Activated T-helper 1 cell treated with anti-CD3 and anti-CD28 coated beads, Interleukin-12 subunit alpha, Interleukin-12 subunit beta, Interleukin-2, Interleukin-4 antibody, amounts not matched to agents 30 ng/mL and 10 ng/mL and 1 ng/mL, durations not matched to agents 14 hours and 24 hours and 36 hours (primary cell): ENCODE measurements around the gene IQSEC1. TPM values are rescaled to one million over a fixed set of nuclear protein-coding genes. Genes with fewer than 3 reads are reported as not detected.

ENCODE experiments used
- DNase-seq: peaks from one replicate; pipeline ENCODE4 v3.0.0; 2021; ENCODE audit warnings: low spot score
- H3K27ac Mint-ChIP-seq: one replicate; pipeline ENCODE4 v1.8.0; 2021; ENCODE audit warnings: mild to moderate bottlenecking, mixed read lengths
- H3K27me3 Mint-ChIP-seq: one replicate; pipeline ENCODE4 v1.8.0; 2022; ENCODE audit warnings: mild to moderate bottlenecking, moderate library complexity, mixed read lengths; ENCODE audit not compliant: insufficient read depth
- H3K36me3 Mint-ChIP-seq: one replicate; pipeline ENCODE4 v1.8.0; 2021; ENCODE audit warnings: low read depth, mixed read lengths
- H3K4me1 Mint-ChIP-seq: one replicate; pipeline ENCODE4 v1.8.0; 2021; ENCODE audit warnings: low read depth, mixed read lengths
- H3K4me3 Mint-ChIP-seq: one replicate; pipeline ENCODE4 v1.8.0; 2021; ENCODE audit warnings: mild to moderate bottlenecking, moderate library complexity, mixed read lengths
- H3K9me3 Mint-ChIP-seq: one replicate; pipeline ENCODE4 v1.8.0; 2021; ENCODE audit warnings: mixed read lengths
- intact Hi-C: fragments of 100-400 bp; cut with micrococcal nuclease; formaldehyde crosslinking; loops from one replicate; pipeline ENCODE4 v1.15.1; 2024
- total RNA-seq: library from RNA; stranded (reverse); gene quantifications from 2 replicates; pipeline ENCODE4 v1.2.3, GENCODE V29; 2022

Gene IQSEC1
- total RNA-seq, 1 donor from 2014 or later = 31.4 TPM

DNA sequence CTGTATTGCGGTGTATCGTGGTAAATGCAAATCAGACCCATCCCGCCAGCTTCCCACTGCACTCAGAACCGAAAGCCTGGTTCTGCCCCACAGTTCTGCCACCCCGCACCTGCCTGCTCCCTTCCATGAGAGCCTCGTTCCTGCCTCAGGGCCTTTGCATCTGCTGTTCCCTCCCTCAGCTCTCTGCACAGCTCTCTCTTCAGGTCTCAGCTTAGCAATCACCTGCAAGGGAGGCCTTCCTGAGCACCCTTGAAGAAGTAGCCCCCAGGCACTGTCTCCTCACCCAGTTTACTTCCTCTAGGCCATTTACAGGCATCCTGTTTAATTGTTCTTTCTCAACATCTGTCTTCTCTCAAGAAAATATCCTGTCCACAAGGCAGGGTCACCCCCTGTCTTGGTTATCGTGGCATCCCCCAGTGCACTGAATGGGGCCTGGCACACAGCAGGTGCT lies 13.3 kb upstream of the IQSEC1 start:
- H3K9me3 Mint-ChIP-seq = no peaks in the 10 kb centered on the region
- H3K27me3 Mint-ChIP-seq = peaks cover 7% of the 10 kb centered on the region
- peaks cover 3% of the 10 kb centered on the region for H3K4me1 Mint-ChIP-seq
- no peak overlapping the region for H3K4me3 Mint-ChIP-seq
- H3K27ac Mint-ChIP-seq = no peak overlapping the region
- intact Hi-C loops = no loop called here
- no peaks in the 10 kb centered on the region for H3K36me3 Mint-ChIP-seq
- no peak for DNase-seq

GRCh38 chr3:13085846-13086179 lies 12.6 kb upstream of the IQSEC1 start:
- Mint-ChIP-seq H3K9me3 (no peaks in the 10 kb centered on the region), H3K4me1 (peaks cover 3% of the 10 kb centered on the region), H3K27ac (no peak overlapping the region), H3K4me3 (no peak overlapping the region), H3K27me3 (peaks cover 6% of the 10 kb centered on the region), H3K36me3 (no peaks in the 10 kb centered on the region)
- no peak for DNase-seq
- intact Hi-C loops = no loop called here

GRCh38 chr3:13085081-13085845 lies 12.0 kb upstream of the IQSEC1 start:
- Mint-ChIP-seq H3K36me3 (no peaks in the 10 kb centered on the region), H3K27me3 (peaks cover 7% of the 10 kb centered on the region), H3K27ac (no peak overlapping the region), H3K4me1 (peaks cover 3% of the 10 kb centered on the region), H3K4me3 (no peak overlapping the region), H3K9me3 (no peaks in the 10 kb centered on the region)
- no peak for DNase-seq
- intact Hi-C loops = no loop called here

DNA sequence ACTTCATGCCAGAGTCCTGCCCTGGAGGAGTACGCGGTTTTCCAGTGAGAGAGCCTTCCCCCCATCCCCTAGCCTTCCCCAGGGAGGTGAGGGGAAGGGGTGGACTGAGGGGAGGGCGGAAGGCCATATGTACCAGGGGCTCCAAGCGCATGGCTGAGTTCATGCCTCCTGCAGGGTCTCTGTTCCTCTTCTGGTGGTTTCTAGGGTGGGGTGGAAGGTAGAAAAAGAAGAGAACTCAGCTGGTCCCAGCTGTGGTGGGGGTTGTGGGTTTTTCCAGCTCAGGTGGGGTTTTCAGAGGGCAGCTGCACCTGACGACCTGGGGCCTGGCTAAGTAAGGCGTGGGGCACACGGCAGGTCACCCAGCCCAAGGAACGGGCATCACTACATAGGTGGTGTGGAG lies 10.7 kb upstream of the IQSEC1 start:
- peaks cover 11% of the 10 kb centered on the region for H3K27me3 Mint-ChIP-seq
- intact Hi-C loops = no loop called here
- no peaks in the 10 kb centered on the region for H3K9me3 Mint-ChIP-seq
- H3K4me1 Mint-ChIP-seq = peaks cover 3% of the 10 kb centered on the region
- H3K27ac Mint-ChIP-seq = no peak overlapping the region
- no peak for DNase-seq
- no peak overlapping the region for H3K4me3 Mint-ChIP-seq
- H3K36me3 Mint-ChIP-seq = no peaks in the 10 kb centered on the region

DNA sequence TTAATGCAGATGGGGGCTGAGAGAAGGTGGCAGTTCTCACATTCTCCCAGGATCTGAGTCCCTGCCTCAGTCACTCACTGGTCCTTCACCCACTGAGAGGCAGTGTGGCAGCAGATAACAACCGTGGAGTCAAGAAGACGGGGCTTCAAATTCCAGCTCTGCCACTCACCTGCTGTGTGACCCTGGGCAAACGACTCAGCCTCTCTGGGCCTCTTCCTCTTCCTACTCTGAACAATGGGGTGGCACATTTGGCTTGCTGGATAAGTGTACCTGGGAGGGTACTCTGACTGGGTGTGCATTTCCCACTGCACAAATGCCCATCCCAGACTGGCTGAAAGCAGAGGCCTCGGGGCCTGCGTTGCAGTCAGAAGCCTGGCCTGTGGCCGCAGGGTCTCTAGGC lies 10.0 kb upstream of the IQSEC1 start:
- peaks cover 3% of the 10 kb centered on the region for H3K4me1 Mint-ChIP-seq
- H3K27me3 Mint-ChIP-seq = peaks cover 11% of the 10 kb centered on the region
- DNase-seq = no peak
- H3K27ac Mint-ChIP-seq = no peak overlapping the region
- no peaks in the 10 kb centered on the region for H3K9me3 Mint-ChIP-seq
- no peak overlapping the region for H3K4me3 Mint-ChIP-seq
- no peaks in the 10 kb centered on the region for H3K36me3 Mint-ChIP-seq
- intact Hi-C loops = no loop called here

DNA sequence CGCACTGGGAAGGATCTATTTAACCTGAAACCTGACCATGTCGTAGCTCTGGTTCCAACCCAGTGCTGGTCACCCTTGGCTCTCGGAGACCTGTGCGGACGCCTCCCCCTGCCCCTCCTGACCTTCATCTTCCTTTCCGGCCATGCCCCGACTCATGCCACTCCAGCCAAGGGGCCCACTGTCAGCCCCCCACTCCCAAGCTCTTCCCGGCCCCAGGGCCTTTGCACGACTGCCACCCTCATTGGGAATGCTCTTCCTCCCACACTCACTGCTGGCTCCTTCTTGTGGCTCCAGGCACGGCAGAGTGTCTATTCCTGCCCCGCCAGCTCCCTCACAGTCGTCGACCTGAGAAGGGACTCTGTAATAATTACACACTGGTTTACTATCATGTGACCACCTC lies 9.4 kb upstream of the IQSEC1 start:
- Mint-ChIP-seq H3K27ac (no peak overlapping the region), H3K4me1 (no peaks in the 10 kb centered on the region), H3K36me3 (no peaks in the 10 kb centered on the region), H3K4me3 (no peak overlapping the region), H3K9me3 (no peaks in the 10 kb centered on the region), H3K27me3 (peaks cover 11% of the 10 kb centered on the region)
- intact Hi-C loops = no loop called here
- DNase-seq = no peak

DNA sequence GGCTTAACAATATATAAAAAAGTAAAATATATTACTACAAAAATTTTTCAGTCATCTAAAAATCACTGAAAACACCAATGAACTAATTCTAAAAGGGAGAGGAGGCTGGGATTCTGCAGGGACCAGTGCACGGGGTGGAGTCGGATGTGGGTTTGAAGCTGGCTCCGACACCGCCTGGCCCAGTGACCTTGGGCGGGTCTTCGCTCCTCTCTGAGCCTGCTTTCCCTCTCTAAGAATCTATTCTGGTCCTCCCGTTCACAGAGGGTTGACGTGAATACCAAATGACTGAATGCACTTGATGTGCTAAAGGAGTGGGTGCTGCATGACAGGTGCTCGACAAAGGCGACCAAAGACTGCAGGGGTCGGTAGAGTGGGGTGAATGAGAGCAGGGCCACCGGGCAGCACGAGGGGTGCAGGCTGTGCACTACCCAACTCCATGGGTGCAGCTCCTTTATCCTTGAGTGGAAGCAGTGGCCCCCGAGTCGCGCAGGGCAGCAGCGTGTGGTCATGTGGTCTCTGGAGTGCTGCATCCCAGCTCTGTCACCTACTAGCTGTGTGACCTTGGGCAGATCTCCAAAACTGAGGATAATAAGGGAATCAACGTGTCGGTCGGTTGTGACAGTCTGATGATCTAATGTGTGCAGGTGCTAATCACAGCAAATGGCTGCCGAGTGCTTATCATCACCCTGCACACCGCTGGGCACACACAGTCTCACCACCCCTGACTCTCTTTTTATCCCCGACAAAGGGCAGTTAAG lies 8.6 kb upstream of the IQSEC1 start:
- H3K4me1 Mint-ChIP-seq = no peaks in the 10 kb centered on the region
- H3K27me3 Mint-ChIP-seq = peaks cover 17% of the 10 kb centered on the region
- H3K9me3 Mint-ChIP-seq = no peaks in the 10 kb centered on the region
- H3K27ac Mint-ChIP-seq = no peak overlapping the region
- DNase-seq = no peak
- intact Hi-C loops = no loop called here
- no peaks in the 10 kb centered on the region for H3K36me3 Mint-ChIP-seq
- no peak overlapping the region for H3K4me3 Mint-ChIP-seq

DNA sequence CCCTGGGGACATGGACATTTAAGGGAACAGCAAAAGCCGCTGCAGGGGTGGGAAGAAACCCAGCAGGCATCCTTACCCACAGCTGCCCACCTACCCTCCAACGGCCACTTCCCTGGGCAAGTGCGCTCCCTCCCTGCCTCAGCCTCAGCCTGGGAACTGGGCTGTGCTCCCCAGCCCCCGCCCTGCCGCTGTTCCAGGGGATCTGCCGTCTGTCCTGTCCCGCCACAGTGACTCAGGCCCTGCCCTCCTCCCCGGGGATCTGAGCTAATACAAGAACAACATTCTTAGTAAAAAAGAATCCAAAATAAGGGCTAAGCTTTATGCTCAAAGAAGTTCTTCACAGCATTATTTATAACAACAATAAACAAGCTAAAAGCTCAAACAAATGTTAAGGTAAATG lies 7.4 kb upstream of the IQSEC1 start:
- Mint-ChIP-seq H3K36me3 (no peaks in the 10 kb centered on the region), H3K4me3 (no peak overlapping the region), H3K27ac (no peak overlapping the region), H3K27me3 (peaks cover 23% of the 10 kb centered on the region), H3K4me1 (no peaks in the 10 kb centered on the region), H3K9me3 (no peaks in the 10 kb centered on the region)
- intact Hi-C loops = no loop called here
- DNase-seq = no peak

- no peak overlapping the region for H3K27ac Mint-ChIP-seq
- intact Hi-C loops = no loop called here
Measured at GRCh38 chr3:13080026-13080425, 6.8 kb upstream of the IQSEC1 start.

GRCh38 chr3:13079510-13079909 lies 6.3 kb upstream of the IQSEC1 start:
- Mint-ChIP-seq H3K36me3 (no peaks in the 10 kb centered on the region), H3K27ac (no peak overlapping the region), H3K4me3 (no peak overlapping the region), H3K4me1 (no peaks in the 10 kb centered on the region), H3K27me3 (peaks cover 31% of the 10 kb centered on the region), H3K9me3 (no peaks in the 10 kb centered on the region)
- intact Hi-C loops = no loop called here
- no peak for DNase-seq

More at GRCh38 chr3:13080026-13080425, 6.8 kb upstream of the IQSEC1 start:
- Mint-ChIP-seq H3K27me3 (peaks cover 26% of the 10 kb centered on the region), H3K4me1 (no peaks in the 10 kb centered on the region), H3K4me3 (no peak overlapping the region), H3K36me3 (no peaks in the 10 kb centered on the region), H3K9me3 (no peaks in the 10 kb centered on the region)
- DNase-seq = no peak

- no peak overlapping the region for H3K4me3 Mint-ChIP-seq
- H3K27ac Mint-ChIP-seq = no peak overlapping the region
- H3K27me3 Mint-ChIP-seq = peaks cover 36% of the 10 kb centered on the region
- no peaks in the 10 kb centered on the region for H3K36me3 Mint-ChIP-seq
- H3K4me1 Mint-ChIP-seq = no peaks in the 10 kb centered on the region
- DNase-seq = no peak
- intact Hi-C loops = no loop called here
- H3K9me3 Mint-ChIP-seq = no peaks in the 10 kb centered on the region
Measured at GRCh38 chr3:13079051-13079450, 5.8 kb upstream of the IQSEC1 start.

- no peak for DNase-seq
- no peak overlapping the region for H3K27ac Mint-ChIP-seq
- no peaks in the 10 kb centered on the region for H3K4me1 Mint-ChIP-seq
- peaks cover 41% of the 10 kb centered on the region for H3K27me3 Mint-ChIP-seq
- intact Hi-C loops = no loop called here
- no peaks in the 10 kb centered on the region for H3K36me3 Mint-ChIP-seq
- H3K9me3 Mint-ChIP-seq = no peaks in the 10 kb centered on the region
- no peak overlapping the region for H3K4me3 Mint-ChIP-seq
Measured at GRCh38 chr3:13078163-13078905, 5.1 kb upstream of the IQSEC1 start.
